Keratinocyte (primary cell): Measurements from ENCODE around the gene PLCL1. TPM values are rescaled to one million over a fixed set of nuclear protein-coding genes. Genes with fewer than 3 reads are reported as not detected.

Source experiments
- DNase-seq: peaks from one replicate; pipeline ENCODE4 v3.0.0-alpha.2; 2011; ENCODE audit warnings: low read depth, missing footprints, low spot score
- FAIRE-seq: peaks from 2 replicates; lab custom pipeline; 2011; peaks lifted over from hg19 to GRCh38; lab: Jason Lieb, UNC
- H2AFZ ChIP-seq: 2 replicates; pipeline ENCODE4 v1.6.0; 2012; ENCODE audit warnings: low read length, control low read depth, inconsistent platforms; ENCODE audit not compliant: control insufficient read depth
- H3K27ac ChIP-seq: 2 replicates; pipeline ENCODE4 v1.5.1; 2011; ENCODE audit warnings: low read length; ENCODE audit not compliant: control insufficient read depth, insufficient read depth
- H3K27me3 ChIP-seq: 3 replicates; pipeline ENCODE4 v1.6.0; 2011; ENCODE audit warnings: low read length; ENCODE audit not compliant: control insufficient read depth, insufficient read depth; ENCODE audit errors: extremely low read depth
- H3K36me3 ChIP-seq, 2 experiments: 2 replicates in 1 of 2; 3 replicates in 1 of 2; pipeline ENCODE4 v1.5.1; 2011; ENCODE audit warnings: low read length in 2 of 2, mild to moderate bottlenecking in 1 of 2; ENCODE audit not compliant: control insufficient read depth in 2 of 2, insufficient read depth in 2 of 2; ENCODE audit errors: extremely low read depth in 1 of 2
- H3K4me1 ChIP-seq: 3 replicates; pipeline ENCODE4 v1.5.1; 2011; ENCODE audit warnings: low read length; ENCODE audit not compliant: control insufficient read depth, insufficient read depth; ENCODE audit errors: extremely low read depth
- H3K4me2 ChIP-seq: 3 replicates; pipeline ENCODE4 v1.6.0; 2011; ENCODE audit warnings: low read depth, low read length; ENCODE audit not compliant: control insufficient read depth, insufficient read depth; ENCODE audit errors: extremely low read depth
- H3K4me3 ChIP-seq, 3 experiments: fragments of 200-600 bp in 1 of 3; sonication (generic) in 1 of 3; 2 replicates in 2 of 3; 3 replicates in 1 of 3; pipeline ENCODE4 v1.5.1; 2011 to 2016; ENCODE audit warnings: low read length in 3 of 3, mild to moderate bottlenecking in 3 of 3, control low read depth in 2 of 3, inconsistent platforms in 1 of 3, low read depth in 1 of 3, mixed read lengths in 1 of 3, mixed run types in 1 of 3, moderate library complexity in 1 of 3; ENCODE audit not compliant: control insufficient read depth in 2 of 3, insufficient read depth in 2 of 3; ENCODE audit errors: extremely low read depth in 1 of 3
- H3K79me2 ChIP-seq: 2 replicates; pipeline ENCODE4 v1.6.0; 2012; ENCODE audit warnings: low read length; ENCODE audit not compliant: control insufficient read depth, insufficient read depth
- H3K9ac ChIP-seq: 3 replicates; pipeline ENCODE4 v1.6.0; 2011; ENCODE audit warnings: low read length; ENCODE audit not compliant: control insufficient read depth, insufficient read depth; ENCODE audit errors: extremely low read depth
- H3K9me1 ChIP-seq: 3 replicates; pipeline ENCODE4 v1.6.0; 2011; ENCODE audit warnings: low read length; ENCODE audit not compliant: control insufficient read depth, insufficient read depth; ENCODE audit errors: extremely low read depth
- H3K9me3 ChIP-seq: 2 replicates; pipeline ENCODE4 v1.5.1; 2012; ENCODE audit warnings: low read depth, low read length; ENCODE audit not compliant: control insufficient read depth
- H4K20me1 ChIP-seq: 3 replicates; pipeline ENCODE4 v1.6.0; 2011; ENCODE audit warnings: low read length; ENCODE audit not compliant: control insufficient read depth, insufficient read depth; ENCODE audit errors: extremely low read depth
- CTCF ChIP-seq, 3 experiments: IDR thresholded peaks in 1 of 3; conservative IDR thresholded peaks in 1 of 3; optimal IDR thresholded peaks in 1 of 3; 2 replicates in 2 of 3; 3 replicates in 1 of 3; pipeline versions ENCODE3 to v1.5.1; 2011; ENCODE audit warnings: low read length in 3 of 3, mild to moderate bottlenecking in 3 of 3, moderate library complexity in 2 of 3, control low read depth in 1 of 3, inconsistent platforms in 1 of 3; ENCODE audit not compliant: insufficient read depth in 2 of 3; ENCODE audit errors: extremely low read depth in 1 of 3
- EZH2 ChIP-seq: IDR thresholded peaks from one replicate; pipeline ENCODE4 v1.6.1; 2012; ENCODE audit warnings: inconsistent platforms, mild to moderate bottlenecking, low read length, moderate library complexity
- dilution Hi-C: fragments of 300-500 bp; cut with MboI; formaldehyde crosslinking; loops from one replicate; pipeline ENCODE4 v1.7.0; 2020; ENCODE audit warnings: low sequenced_read_pairs; ENCODE audit not compliant: extremely low pct_ligation_motif_present
- polyA plus RNA-seq, 5 experiments: library from polyadenylated mRNA; depleted of rRNA in 3 of 5; stranded (reverse) in 3 of 5; stranded (forward) in 1 of 5; unstranded in 1 of 5; fragments of >200 nt; gene quantifications; 1 replicate in 1 of 5; 2 replicates in 3 of 5; 3 replicates in 1 of 5; pipeline versions ENCODE4 v1.2.1 to v1.2.3, GENCODE V29; 2011 to 2012; ENCODE audit warnings: missing spikeins in 2 of 5, low read depth in 1 of 5, low replicate concordance in 1 of 5

Gene PLCL1
- polyA plus RNA-seq, 1 donor (not counting 4 experiments of a cell fraction or from before 2014, with no cell fraction given): 0.01 TPM

GRCh38 chr2:197777823-197778407, 26.5 kb upstream of the PLCL1 start:
- Histone ChIP-seq H3K36me3 (no peaks in the 10 kb centered on the region), H3K4me3 (no peak overlapping the region), H3K27me3 (no peaks in the 10 kb centered on the region), H3K9me1 (no peaks in the 10 kb centered on the region), H4K20me1 (no peaks in the 10 kb centered on the region), H3K9me3 (no peaks in the 10 kb centered on the region), H2AFZ (no peak overlapping the region), H3K4me2 (no peak overlapping the region), H3K79me2 (no peaks in the 10 kb centered on the region), H3K4me1 (no peaks in the 10 kb centered on the region), H3K27ac (no peak overlapping the region), H3K9ac (no peak overlapping the region)
- FAIRE-seq: no peak
- dilution Hi-C loops: no loop called here
- TF ChIP-seq CTCF (optimal IDR thresholded peaks at IDR 0.05 in 1 of 3, IDR thresholded peaks at IDR 0.05 in 1 of 3, conservative IDR thresholded peaks at IDR 0.05 in 1 of 3; ENCODE audit: extremely low read depth in 1 of 3, insufficient read depth in 2 of 3, low read length in 3 of 3) (peak in 2 of 3 experiments; percentile 22 to 50), EZH2 (no peak)
- no peak for DNase-seq

- no peaks in the 10 kb centered on the region for H3K27me3 ChIP-seq
- DNase-seq (no peak), FAIRE-seq (no peak)
- H3K79me2 ChIP-seq: no peaks in the 10 kb centered on the region
- no peaks in the 10 kb centered on the region for H3K9me3 ChIP-seq
- H3K4me1 ChIP-seq: no peaks in the 10 kb centered on the region
- no peak overlapping the region for H3K9ac ChIP-seq
- no peak overlapping the region for H2AFZ ChIP-seq
- H3K4me2 ChIP-seq: no peak overlapping the region
- no peaks in the 10 kb centered on the region for H4K20me1 ChIP-seq
- no peak overlapping the region for H3K27ac ChIP-seq
- TF ChIP-seq CTCF (optimal IDR thresholded peaks at IDR 0.05 in 1 of 3, IDR thresholded peaks at IDR 0.05 in 1 of 3, conservative IDR thresholded peaks at IDR 0.05 in 1 of 3; ENCODE audit: extremely low read depth in 1 of 3, insufficient read depth in 2 of 3, low read length in 3 of 3) (no peak), EZH2 (no peak)
- no peaks in the 10 kb centered on the region for H3K9me1 ChIP-seq
- dilution Hi-C loops: no loop called here
- no peak overlapping the region for H3K4me3 ChIP-seq
- H3K36me3 ChIP-seq: no peaks in the 10 kb centered on the region
Observed at GRCh38 chr2:197779261-197779660, 25.1 kb upstream of the PLCL1 start.
